HG03558 (cell line): ENCODE measurements around the gene GPR75.
"Not testable (repeated sequence)": the region's sequence is repeated elsewhere in the genome, so short reads cannot be mapped to it uniquely, and the experiment has no call there.

ENCODE experiments used
- ATAC-seq: cut with Tn5 transposase; IDR thresholded peaks from one replicate; pipeline ENCODE4 v1.9.1; 2021; ENCODE audit warnings: moderate number of reproducible peaks; ENCODE audit not compliant: unreplicated experiment; ENCODE audit errors: extremely low read depth

GPR75 gene

GRCh38 chr2:53856272-53856671 is 3.5 kb downstream of the GPR75 start:
- ATAC-seq = no peak

DNA sequence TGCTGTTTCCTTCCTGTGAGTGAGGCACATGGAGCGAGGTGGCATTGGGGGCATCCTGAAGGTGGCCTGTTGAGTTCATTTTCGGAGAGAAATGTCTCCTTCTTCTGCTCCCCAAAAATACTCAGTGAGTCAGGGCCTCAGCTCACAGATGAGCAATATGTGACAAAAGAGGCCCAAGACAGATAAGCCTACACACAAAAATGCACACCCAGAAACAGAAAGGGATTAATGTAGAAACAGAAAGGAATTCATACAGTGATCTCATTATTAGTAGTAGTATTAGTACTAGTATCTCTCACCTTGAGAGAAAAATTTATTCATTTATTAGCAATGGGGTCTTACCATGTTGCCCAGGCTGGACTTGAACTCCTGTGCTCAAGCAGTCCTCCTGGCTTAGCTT is 5.1 kb downstream of the GPR75 start:
- no peak for ATAC-seq

- no peak for ATAC-seq
Measured at GRCh38 chr2:53852532-53852931, 7.2 kb downstream of the GPR75 start.

- not testable (repeated sequence) for ATAC-seq
Measured at GRCh38 chr2:53851052-53851757, 8.6 kb downstream of the GPR75 start.

DNA sequence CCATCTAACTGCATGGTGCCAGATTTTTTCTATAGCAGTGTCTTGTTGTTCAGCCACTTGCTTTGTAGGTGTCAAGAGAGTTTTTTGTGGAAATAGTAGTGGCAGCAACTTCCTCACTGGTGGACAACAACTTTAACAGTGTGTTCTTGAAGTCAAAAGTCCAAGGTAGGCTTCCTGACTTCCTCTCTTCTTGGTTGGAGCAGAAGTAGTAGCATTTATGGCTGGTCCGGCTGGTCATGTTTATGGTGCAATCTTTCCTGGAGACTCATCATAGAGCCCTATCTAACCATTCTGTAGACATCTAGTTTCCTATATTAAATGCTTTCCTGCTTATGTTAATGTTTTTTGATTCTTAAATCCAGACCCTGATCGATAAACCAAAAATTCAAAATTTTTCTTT is 11.7 kb downstream of the GPR75 start:
- ATAC-seq = no peak

DNA sequence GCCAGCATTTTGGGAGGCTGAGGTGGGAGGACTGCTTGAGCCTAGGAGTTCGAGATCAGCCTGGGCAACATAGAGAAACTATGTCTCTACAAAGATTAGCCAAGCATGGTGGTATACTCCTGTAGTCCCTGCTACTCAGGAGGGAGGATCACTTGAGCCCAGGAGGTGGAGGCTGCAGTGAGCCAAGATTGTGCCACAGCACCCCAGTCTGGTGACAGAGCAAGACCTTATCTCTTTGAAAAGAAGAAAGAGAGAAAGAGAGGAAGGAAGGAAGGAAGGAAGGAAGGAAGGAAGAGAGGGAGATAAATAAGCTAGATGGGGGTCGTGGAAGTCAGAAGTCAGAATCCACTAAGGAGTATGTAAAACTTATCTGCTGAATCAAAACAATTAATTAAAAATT is 16.2 kb downstream of the GPR75 start:
- ATAC-seq = no peak

DNA sequence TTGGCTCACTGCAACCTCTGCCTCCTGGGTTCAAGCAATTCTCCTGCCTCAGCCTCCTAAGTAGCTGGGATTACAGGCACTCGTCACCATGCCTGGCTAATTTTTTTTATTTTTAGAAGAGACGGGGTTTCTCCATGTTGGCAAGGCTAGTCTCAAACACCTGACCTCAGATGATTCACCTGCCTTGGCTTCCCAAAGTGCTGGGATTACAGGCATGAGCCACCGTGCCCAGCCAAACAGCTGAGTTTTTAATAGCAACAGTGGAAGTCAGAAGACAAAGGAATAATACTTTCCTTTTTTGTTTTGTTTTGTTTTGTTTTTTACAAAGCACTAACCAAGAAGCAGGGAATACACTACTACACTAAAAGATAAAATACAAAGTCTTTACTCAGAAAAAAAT is 16.9 kb downstream of the GPR75 start:
- ATAC-seq = no peak

DNA sequence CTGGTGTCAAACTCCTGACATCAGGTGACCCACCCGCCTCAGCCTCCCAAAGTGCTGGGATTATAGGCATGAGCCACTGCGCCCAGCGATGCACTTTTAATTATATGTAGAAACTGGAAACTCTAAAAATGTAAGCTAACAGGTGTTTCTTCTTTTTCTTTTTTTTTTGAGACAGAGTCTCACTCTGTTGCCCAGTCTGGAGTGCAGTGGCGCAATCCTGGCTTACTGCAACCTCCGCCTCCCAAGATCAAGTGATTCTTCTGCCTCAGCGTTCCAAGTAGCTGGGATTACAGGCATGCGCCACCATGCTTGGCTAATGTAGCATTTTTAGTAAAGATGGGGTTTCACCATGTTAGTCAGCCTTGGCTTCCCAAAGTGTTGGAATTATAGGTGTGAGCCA is 18.1 kb downstream of the GPR75 start:
- ATAC-seq = not testable (repeated sequence)

GRCh38 chr2:53840580-53840979 is 19.2 kb downstream of the GPR75 start:
- ATAC-seq = no peak

- not testable (repeated sequence) for ATAC-seq
Measured at GRCh38 chr2:53829980-53830290, 29.8 kb downstream of the GPR75 start.

DNA sequence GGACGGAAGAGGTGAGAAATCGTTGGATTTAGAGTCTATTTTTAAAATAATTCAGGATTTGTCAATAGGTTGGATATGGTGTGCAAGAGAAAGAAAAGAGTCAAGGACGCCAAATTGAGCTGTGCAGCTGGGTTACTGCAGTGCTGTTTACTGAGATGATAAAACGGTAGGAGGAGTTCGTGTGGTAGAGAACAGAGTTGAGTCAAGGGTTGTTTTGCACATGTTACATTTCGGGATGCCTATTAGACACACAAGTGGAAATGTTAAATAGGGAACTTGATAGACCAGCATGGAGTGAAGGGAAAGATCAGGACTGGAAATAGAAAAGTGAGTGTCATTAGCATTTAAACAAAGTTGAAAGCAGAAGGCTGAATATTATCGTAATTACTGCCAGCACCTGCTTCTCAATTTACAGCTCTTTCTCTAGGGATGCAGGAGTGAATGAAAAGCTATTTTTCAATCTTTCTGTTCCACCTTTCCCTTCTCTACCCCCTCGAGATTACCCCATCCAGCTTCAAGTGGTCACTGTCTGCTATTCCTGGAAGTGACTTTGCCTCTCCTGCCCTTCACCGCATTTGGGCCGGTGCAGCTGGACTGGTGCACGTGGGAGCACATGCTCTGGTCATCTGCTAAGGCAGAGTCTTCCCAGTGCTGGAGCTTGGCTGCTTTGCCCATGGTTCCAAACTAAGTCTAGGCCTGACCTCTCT is 30.3 kb downstream of the GPR75 start:
- no peak for ATAC-seq

GRCh38 chr2:53828331-53828730 is 31.4 kb downstream of the GPR75 start:
- no peak for ATAC-seq

DNA sequence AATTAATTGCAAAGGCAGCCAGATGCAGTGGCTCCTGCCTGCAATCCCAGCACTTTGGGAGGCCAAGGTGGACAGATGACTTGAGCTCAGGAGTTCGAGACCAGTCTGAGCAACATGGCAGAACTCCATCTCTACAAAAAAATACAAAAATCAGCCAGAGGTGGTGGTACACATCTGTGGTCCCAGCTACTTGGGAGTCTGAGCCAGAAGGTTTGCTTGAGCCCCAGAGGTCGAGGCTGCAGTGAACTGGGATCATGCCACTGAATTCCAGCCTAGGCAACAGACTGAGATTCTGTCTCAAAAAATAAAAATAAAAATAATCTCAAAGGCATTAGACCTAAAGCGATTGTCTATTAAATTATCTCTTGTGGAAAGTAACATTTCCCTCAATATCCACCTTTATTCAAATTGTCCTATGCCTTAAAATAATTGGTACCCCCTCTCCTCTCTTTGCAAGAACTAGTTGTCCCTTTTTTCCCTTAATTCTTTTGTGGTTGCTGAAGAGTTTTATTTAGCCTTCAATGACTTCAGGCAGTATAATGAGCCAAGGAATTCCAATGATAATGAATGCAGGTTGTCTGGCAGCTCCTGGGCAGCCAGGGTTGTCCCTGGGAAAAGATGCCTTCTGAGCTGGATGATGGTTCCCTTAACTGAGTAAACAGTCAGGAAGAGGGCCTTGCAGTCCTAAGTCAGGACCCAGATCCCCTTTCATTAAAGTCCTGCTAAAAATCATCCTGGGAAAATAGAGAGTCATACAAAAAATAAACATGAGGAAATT is 32.2 kb downstream of the GPR75 start:
- no peak for ATAC-seq

- ATAC-seq = no peak
Measured at GRCh38 chr2:53826587-53827397, 33.0 kb downstream of the GPR75 start.

- ATAC-seq = no peak
Measured at GRCh38 chr2:53826030-53826410, 33.7 kb downstream of the GPR75 start.

DNA sequence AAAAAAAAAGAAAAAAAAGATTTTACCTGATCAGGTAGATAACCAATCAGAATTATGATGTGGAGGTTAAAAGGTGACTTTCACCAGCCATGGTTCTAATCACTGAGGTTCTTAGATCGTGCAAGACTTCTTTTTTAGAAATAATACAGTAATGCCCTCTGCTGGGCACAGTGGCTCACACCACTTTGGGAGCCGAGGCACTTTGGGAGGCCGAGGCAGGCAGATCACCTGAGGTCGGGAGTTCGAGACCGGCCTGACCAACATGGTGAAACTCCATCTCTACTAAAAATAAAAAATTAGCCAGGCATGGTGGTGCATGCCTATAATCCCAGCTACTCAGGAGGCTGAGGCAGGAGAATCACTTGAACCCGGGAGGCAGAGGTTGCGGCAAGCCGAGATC is 36.1 kb downstream of the GPR75 start:
- ATAC-seq = not testable (repeated sequence)

DNA sequence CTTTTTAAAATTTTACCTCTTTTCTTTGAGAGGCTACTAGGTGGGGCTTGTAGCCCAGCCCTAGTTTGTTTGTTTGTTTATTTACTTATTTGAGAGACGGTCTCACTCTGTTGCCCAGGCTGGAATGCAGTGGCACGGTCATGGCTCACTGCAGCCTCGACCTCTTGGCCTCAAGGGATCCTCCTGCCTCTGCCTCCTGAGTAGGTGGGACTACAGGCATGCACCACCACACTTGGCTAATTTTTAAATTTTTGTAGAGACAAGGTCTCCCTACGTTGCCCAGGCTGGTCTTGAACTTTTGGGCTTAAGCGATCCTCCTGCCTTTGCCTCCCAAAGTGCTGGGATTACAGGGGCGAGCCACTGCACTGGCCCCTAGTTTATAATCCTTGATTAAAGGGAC is 38.0 kb downstream of the GPR75 start:
- ATAC-seq = no peak

- ATAC-seq = no peak
Measured at GRCh38 chr2:53820711-53821110, 39.1 kb downstream of the GPR75 start.

GRCh38 chr2:53820048-53820447 is 39.7 kb downstream of the GPR75 start:
- ATAC-seq = no peak

DNA sequence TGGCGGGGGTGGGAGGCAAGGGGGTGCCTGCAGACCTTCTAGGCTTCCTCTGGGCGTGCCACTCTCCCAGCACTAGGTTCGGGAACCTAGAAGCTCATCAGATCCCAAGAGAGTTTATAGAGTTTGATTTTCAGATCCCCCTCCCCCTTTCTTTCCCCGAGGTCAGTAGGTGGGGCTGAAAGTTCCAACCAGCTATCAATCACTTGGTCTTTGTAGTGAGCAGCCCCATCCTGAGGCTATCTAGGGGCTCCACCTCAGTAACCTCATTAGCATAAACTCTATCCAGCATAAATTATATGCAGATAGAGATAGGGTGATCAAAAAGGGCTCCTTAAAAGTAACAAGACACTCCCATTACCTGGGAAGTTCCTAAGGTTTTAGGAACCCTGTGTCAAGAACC is 40.1 kb downstream of the GPR75 start:
- no peak for ATAC-seq
